ENCODE measurements around the gene ADPGK. TPM values are rescaled to one million over a fixed set of nuclear protein-coding genes. Genes with fewer than 3 reads are reported as not detected.

Gene ADPGK
- total RNA-seq, 1 experiment from 2014 or later: 82.7 TPM

DNA sequence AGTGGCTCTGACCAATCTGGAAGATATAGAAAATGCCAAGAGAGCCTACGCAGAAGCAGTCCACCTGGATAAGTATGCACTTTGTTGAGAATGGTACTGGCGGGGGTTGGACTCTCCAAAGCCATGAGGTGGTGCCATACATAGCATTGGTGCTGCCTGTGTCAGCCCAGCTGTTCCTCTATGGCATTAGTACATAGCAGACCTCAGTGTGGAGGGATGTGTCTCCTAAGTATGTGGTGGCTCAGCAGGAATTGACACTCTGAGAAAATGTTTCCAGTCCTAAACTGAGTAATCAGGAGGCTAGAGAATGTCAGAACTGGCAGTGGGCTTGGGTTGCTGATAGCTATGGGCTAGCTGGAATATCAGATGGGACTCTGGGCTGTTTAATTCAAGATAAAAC is 48.4 kb downstream of the ADPGK start:
- H3K4me3 Mint-ChIP-seq (ENCODE audit: low read depth, unreplicated experiment): no peak overlapping the region
- H3K9me3 Mint-ChIP-seq (ENCODE audit: low read depth, unreplicated experiment): no peaks in the 10 kb centered on the region
- peaks cover 10% of the 10 kb centered on the region for H3K36me3 Mint-ChIP-seq (ENCODE audit: insufficient read depth, unreplicated experiment)
- CTCF ChIA-PET: interaction anchor here (1.6 kb wide), 1 partner anchor 13 kb away, joined by 3 read pairs; no protein-coding TSS in a partner anchor
- H3K27me3 Mint-ChIP-seq (ENCODE audit: unreplicated experiment): no peaks in the 10 kb centered on the region
- no peak for DNase-seq
- TF ChIP-seq, protein P1, sequence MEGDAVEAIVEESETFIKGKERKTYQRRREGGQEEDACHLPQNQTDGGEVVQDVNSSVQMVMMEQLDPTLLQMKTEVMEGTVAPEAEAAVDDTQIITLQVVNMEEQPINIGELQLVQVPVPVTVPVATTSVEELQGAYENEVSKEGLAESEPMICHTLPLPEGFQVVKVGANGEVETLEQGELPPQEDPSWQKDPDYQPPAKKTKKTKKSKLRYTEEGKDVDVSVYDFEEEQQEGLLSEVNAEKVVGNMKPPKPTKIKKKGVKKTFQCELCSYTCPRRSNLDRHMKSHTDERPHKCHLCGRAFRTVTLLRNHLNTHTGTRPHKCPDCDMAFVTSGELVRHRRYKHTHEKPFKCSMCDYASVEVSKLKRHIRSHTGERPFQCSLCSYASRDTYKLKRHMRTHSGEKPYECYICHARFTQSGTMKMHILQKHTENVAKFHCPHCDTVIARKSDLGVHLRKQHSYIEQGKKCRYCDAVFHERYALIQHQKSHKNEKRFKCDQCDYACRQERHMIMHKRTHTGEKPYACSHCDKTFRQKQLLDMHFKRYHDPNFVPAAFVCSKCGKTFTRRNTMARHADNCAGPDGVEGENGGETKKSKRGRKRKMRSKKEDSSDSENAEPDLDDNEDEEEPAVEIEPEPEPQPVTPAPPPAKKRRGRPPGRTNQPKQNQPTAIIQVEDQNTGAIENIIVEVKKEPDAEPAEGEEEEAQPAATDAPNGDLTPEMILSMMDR (IDR thresholded peaks at IDR 0.05; ENCODE audit: unreplicated experiment): no peak
- intact Hi-C loops (cut with micrococcal nuclease; ENCODE audit: unreplicated experiment): no loop called here
- no TSS peak for BruUV-seq (replicated peaks)
- no peak overlapping the region for H3K27ac Mint-ChIP-seq (ENCODE audit: unreplicated experiment)
- H3K4me1 Mint-ChIP-seq (ENCODE audit: low read depth, unreplicated experiment): no peaks in the 10 kb centered on the region

DNA sequence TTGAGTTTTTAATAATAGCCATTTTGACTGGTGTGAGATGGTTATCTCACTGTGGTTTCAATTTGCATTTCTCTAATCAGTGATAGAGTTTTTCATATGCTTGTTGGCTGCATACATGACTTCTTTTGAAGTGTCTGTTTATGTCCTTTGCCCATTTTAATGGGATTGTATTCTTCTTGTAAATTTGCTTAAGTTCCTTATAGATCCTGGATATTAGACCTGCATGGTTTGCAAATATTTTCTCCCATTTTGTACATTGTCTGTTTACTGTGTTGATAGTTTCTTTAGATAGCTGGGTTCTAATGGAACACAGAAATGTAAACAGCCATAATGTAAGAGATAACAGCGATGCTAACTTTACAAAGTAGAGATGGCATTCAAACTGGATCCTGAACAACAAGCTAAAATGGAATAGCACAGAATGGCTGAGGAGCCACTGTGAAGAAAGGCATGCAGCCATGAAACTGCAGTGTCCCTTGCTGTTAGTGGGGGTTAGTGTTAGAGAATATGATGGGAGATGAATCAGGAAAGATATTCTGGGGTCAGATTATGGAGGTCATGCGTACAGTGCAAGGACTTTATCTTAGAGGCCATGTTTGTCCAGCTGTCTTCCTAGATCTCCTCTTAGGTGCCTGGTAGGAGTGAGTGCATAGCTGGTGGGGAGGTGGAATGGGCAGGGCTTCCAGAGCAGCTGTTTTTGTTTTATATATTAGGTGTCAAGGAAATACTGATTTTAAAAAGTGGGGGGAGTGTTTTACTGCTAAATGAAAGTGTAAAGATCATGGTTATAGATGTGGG is 49.4 kb downstream of the ADPGK start:
- intact Hi-C loops (cut with micrococcal nuclease; ENCODE audit: unreplicated experiment): no loop called here
- CTCF ChIA-PET: interaction anchor here (1.6 kb wide), 1 partner anchor 12 kb away, joined by 3 read pairs; no protein-coding TSS in a partner anchor
- no peak for DNase-seq
- H3K27ac Mint-ChIP-seq (ENCODE audit: unreplicated experiment): no peak overlapping the region
- peaks cover under 1% of the 10 kb centered on the region for H3K36me3 Mint-ChIP-seq (ENCODE audit: insufficient read depth, unreplicated experiment)
- no peak overlapping the region for H3K4me3 Mint-ChIP-seq (ENCODE audit: low read depth, unreplicated experiment)
- no peaks in the 10 kb centered on the region for H3K4me1 Mint-ChIP-seq (ENCODE audit: low read depth, unreplicated experiment)
- no TSS peak for BruUV-seq (replicated peaks)
- no peaks in the 10 kb centered on the region for H3K9me3 Mint-ChIP-seq (ENCODE audit: low read depth, unreplicated experiment)
- TF ChIP-seq, protein P1 (IDR thresholded peaks at IDR 0.05; ENCODE audit: unreplicated experiment): no peak
- no peaks in the 10 kb centered on the region for H3K27me3 Mint-ChIP-seq (ENCODE audit: unreplicated experiment)

DNA sequence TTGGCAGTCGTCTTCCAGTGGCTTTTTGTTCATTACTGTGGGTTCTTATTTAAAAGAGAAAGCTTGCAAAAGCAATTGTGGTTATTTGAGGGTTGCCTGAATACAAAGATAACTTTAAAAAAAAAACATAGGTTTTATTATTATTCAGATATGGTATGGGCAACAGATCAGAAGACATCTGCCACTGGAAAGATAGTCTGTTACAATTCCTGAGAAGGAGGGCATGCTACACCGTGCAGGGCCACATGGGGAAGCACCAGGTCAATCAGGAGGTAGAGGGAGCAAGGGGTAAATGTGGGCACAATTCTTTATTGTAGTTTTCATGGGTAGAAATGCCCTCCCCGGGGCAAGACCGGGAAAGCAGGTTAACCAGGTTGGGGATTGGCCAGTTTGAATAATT is 51.0 kb downstream of the ADPGK start:
- Mint-ChIP-seq H3K4me3 (ENCODE audit: low read depth, unreplicated experiment) (no peak overlapping the region), H3K36me3 (ENCODE audit: insufficient read depth, unreplicated experiment) (peaks cover 4% of the 10 kb centered on the region), H3K4me1 (ENCODE audit: low read depth, unreplicated experiment) (no peaks in the 10 kb centered on the region), H3K9me3 (ENCODE audit: low read depth, unreplicated experiment) (no peaks in the 10 kb centered on the region), H3K27ac (ENCODE audit: unreplicated experiment) (no peak overlapping the region), H3K27me3 (ENCODE audit: unreplicated experiment) (no peaks in the 10 kb centered on the region)
- no TSS peak for BruUV-seq (replicated peaks)
- intact Hi-C loops (cut with micrococcal nuclease; ENCODE audit: unreplicated experiment): no loop called here
- CTCF ChIA-PET: no interaction called here
- no peak for DNase-seq
- TF ChIP-seq, protein P1 (IDR thresholded peaks at IDR 0.05; ENCODE audit: unreplicated experiment): no peak

DNA sequence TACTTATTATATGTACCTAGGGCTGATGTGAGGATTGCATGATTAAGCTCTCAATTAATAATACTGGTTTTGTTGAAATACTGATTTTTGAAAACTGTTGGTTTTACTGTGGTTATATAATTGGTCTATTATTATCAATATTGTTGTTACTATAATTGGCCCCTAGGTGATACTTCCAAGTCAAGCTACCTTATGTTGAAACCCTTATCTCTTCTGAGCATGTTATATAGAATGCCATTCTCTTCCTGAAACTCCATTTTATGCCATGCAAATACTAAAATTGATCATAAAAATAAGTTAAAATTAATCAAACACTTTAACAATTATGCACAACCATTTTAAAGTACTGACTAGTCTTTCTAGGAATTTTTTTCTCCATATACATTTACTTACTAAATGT is 51.5 kb downstream of the ADPGK start:
- TF ChIP-seq, protein P1 (IDR thresholded peaks at IDR 0.05; ENCODE audit: unreplicated experiment): no peak
- no TSS peak for BruUV-seq (replicated peaks)
- Mint-ChIP-seq H3K36me3 (ENCODE audit: insufficient read depth, unreplicated experiment) (peaks cover 4% of the 10 kb centered on the region), H3K4me3 (ENCODE audit: low read depth, unreplicated experiment) (no peak overlapping the region), H3K4me1 (ENCODE audit: low read depth, unreplicated experiment) (no peaks in the 10 kb centered on the region), H3K27me3 (ENCODE audit: unreplicated experiment) (no peaks in the 10 kb centered on the region), H3K27ac (ENCODE audit: unreplicated experiment) (no peak overlapping the region), H3K9me3 (ENCODE audit: low read depth, unreplicated experiment) (no peaks in the 10 kb centered on the region)
- DNase-seq: no peak
- intact Hi-C loops (cut with micrococcal nuclease; ENCODE audit: unreplicated experiment): no loop called here
- CTCF ChIA-PET: interaction anchor here (1.2 kb wide), 1 partner anchor 12 kb away, joined by 4 read pairs; no protein-coding TSS in a partner anchor
